ENCODE data around the gene QPCT. TPM values are rescaled to one million over a fixed set of nuclear protein-coding genes. Genes with fewer than 3 reads are reported as not detected.

QPCT gene
- total and polyA plus RNA-seq, 2 donors from 2014 or later: 10.4 to 16.6 TPM

DNA sequence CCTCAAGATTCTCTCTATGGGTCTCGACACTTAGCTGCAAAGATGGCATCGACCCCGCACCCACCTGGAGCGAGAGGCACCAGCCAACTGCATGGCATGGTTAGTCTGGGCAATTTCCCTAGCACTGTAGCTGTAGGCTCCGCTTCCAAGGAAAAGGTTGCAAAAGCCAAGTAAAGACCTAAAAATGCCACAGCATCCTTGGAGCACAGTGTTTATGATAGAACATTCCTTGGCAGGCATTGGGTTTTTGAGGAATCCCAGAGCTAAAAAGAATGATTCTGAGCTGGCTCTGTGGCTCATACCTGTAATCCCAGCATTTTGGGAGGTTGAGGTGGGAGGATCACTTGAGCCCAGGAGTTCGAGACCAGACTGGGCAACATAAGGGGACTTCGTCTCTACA lies 22.9 kb downstream of the QPCT start:
- no peak overlapping the region for H3K27ac ChIP-seq (ENCODE audit: low read depth in 2 of 2, low read length in 2 of 2)
- FAIRE-seq (no peak), DNase-seq (no peak)
- no peak overlapping the region for H3K9ac ChIP-seq (ENCODE audit: low read length in 3 of 3)
- H3K4me1 ChIP-seq (ENCODE audit: control insufficient read depth in 2 of 3, insufficient read depth in 2 of 3, low read depth in 1 of 3, low read length in 3 of 3): no peaks in the 10 kb centered on the region
- no peaks in the 10 kb centered on the region for H3K36me3 ChIP-seq (ENCODE audit: control insufficient read depth in 2 of 3, insufficient read depth in 3 of 3, low read length in 3 of 3)
- no peak overlapping the region for H3K4me3 ChIP-seq (ENCODE audit: low read length in 3 of 3)
- H3K9me3 ChIP-seq (ENCODE audit: control insufficient read depth in 2 of 3, insufficient read depth in 1 of 3, low read length in 3 of 3): no peaks in the 10 kb centered on the region
- TF ChIP-seq, protein P1, sequence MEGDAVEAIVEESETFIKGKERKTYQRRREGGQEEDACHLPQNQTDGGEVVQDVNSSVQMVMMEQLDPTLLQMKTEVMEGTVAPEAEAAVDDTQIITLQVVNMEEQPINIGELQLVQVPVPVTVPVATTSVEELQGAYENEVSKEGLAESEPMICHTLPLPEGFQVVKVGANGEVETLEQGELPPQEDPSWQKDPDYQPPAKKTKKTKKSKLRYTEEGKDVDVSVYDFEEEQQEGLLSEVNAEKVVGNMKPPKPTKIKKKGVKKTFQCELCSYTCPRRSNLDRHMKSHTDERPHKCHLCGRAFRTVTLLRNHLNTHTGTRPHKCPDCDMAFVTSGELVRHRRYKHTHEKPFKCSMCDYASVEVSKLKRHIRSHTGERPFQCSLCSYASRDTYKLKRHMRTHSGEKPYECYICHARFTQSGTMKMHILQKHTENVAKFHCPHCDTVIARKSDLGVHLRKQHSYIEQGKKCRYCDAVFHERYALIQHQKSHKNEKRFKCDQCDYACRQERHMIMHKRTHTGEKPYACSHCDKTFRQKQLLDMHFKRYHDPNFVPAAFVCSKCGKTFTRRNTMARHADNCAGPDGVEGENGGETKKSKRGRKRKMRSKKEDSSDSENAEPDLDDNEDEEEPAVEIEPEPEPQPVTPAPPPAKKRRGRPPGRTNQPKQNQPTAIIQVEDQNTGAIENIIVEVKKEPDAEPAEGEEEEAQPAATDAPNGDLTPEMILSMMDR (IDR thresholded peaks at IDR 0.05; ENCODE audit: borderline replicate concordance, extremely low read depth, insufficient read depth): no peak
- intact Hi-C loops (cut with DNase I): no loop called here
- no peaks in the 10 kb centered on the region for H3K27me3 ChIP-seq (ENCODE audit: control insufficient read depth, insufficient read depth, low read length)

DNA sequence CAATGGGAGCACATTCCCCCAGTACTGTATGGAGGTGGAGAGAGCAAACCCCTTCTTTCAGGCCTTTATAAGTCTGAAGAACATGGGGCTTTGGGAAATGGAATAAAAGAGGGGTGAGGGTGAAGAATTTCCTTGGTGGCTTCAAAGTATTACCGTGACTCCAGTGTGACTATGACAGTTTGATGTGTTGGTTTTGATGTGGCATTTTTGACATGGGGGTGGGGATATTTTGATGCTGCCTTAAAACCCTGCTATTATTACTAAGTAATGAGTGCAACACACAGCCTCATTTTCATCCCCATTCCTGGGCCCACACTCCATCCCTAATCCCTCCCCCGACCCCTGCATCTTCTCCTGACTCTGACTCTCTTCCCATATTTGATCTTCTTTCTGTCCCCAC lies 23.6 kb downstream of the QPCT start:
- TF ChIP-seq, protein P1 (IDR thresholded peaks at IDR 0.05; ENCODE audit: borderline replicate concordance, extremely low read depth, insufficient read depth): no peak
- FAIRE-seq (no peak), DNase-seq (no peak)
- H3K36me3 ChIP-seq (ENCODE audit: control insufficient read depth in 2 of 3, insufficient read depth in 3 of 3, low read length in 3 of 3): no peaks in the 10 kb centered on the region
- no peak overlapping the region for H3K9ac ChIP-seq (ENCODE audit: low read length in 3 of 3)
- H3K9me3 ChIP-seq (ENCODE audit: control insufficient read depth in 2 of 3, insufficient read depth in 1 of 3, low read length in 3 of 3): no peaks in the 10 kb centered on the region
- no peak overlapping the region for H3K4me3 ChIP-seq (ENCODE audit: low read length in 3 of 3)
- H3K27ac ChIP-seq (ENCODE audit: low read depth in 2 of 2, low read length in 2 of 2): no peak overlapping the region
- H3K27me3 ChIP-seq (ENCODE audit: control insufficient read depth, insufficient read depth, low read length): no peaks in the 10 kb centered on the region
- H3K4me1 ChIP-seq (ENCODE audit: control insufficient read depth in 2 of 3, insufficient read depth in 2 of 3, low read depth in 1 of 3, low read length in 3 of 3): no peaks in the 10 kb centered on the region
- intact Hi-C loops (cut with DNase I): no loop called here

DNA sequence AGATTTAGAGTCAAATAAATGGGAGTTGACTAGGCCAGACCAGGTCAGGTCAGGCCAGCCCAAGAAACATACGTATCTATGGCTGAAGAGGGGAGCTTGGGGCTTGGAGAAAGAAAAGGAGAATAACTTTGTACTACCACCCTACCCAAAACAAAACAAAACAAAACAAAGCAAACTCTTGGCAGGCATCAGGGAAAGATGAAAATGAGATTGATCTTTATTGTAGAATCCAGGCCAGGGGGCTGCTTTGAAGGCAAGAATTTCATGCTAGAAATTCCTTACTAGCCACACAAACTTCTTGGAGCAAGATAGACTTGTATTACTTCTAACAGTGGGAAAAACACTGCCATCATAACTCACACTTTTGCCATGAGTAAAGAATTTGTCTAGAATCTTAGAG lies 26.2 kb downstream of the QPCT start:
- TF ChIP-seq, protein P1 (IDR thresholded peaks at IDR 0.05; ENCODE audit: borderline replicate concordance, extremely low read depth, insufficient read depth): no peak
- Histone ChIP-seq H3K27ac (ENCODE audit: low read depth in 2 of 2, low read length in 2 of 2) (no peak overlapping the region), H3K9ac (ENCODE audit: low read length in 3 of 3) (no peak overlapping the region), H3K27me3 (ENCODE audit: control insufficient read depth, insufficient read depth, low read length) (no peaks in the 10 kb centered on the region), H3K4me1 (ENCODE audit: control insufficient read depth in 2 of 3, insufficient read depth in 2 of 3, low read depth in 1 of 3, low read length in 3 of 3) (no peaks in the 10 kb centered on the region), H3K9me3 (ENCODE audit: control insufficient read depth in 2 of 3, insufficient read depth in 1 of 3, low read length in 3 of 3) (no peaks in the 10 kb centered on the region), H3K4me3 (ENCODE audit: low read length in 3 of 3) (no peak overlapping the region), H3K36me3 (ENCODE audit: control insufficient read depth in 2 of 3, insufficient read depth in 3 of 3, low read length in 3 of 3) (no peaks in the 10 kb centered on the region)
- DNase-seq: no peak
- FAIRE-seq: no peak
- intact Hi-C loops (cut with DNase I): no loop called here

DNA sequence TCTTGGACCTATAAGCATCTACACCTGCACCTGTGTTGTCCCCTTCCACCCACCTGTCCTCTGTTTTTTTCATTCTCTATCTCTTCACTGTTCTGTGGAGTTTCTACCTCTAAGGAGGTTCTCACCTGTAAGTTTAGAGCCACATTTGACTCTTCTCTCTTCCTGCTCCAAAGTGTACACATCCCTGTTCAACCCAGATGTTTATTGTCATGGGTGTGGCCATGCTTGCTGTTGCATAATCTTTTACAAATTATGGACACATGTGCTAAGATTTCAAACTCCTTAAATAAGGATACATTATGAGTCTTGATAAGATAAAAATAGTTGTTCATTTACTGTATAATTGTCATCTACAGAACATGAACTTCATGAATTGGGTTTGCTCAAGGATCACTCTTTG lies 27.6 kb downstream of the QPCT start:
- H3K4me3 ChIP-seq (ENCODE audit: low read length in 3 of 3): no peak overlapping the region
- H3K9me3 ChIP-seq (ENCODE audit: control insufficient read depth in 2 of 3, insufficient read depth in 1 of 3, low read length in 3 of 3): no peaks in the 10 kb centered on the region
- FAIRE-seq: no peak
- no peak overlapping the region for H3K27ac ChIP-seq (ENCODE audit: low read depth in 2 of 2, low read length in 2 of 2)
- DNase-seq: no peak
- no peaks in the 10 kb centered on the region for H3K27me3 ChIP-seq (ENCODE audit: control insufficient read depth, insufficient read depth, low read length)
- TF ChIP-seq, protein P1 (IDR thresholded peaks at IDR 0.05; ENCODE audit: borderline replicate concordance, extremely low read depth, insufficient read depth): no peak
- no peaks in the 10 kb centered on the region for H3K36me3 ChIP-seq (ENCODE audit: control insufficient read depth in 2 of 3, insufficient read depth in 3 of 3, low read length in 3 of 3)
- intact Hi-C loops (cut with DNase I): no loop called here
- no peaks in the 10 kb centered on the region for H3K4me1 ChIP-seq (ENCODE audit: control insufficient read depth in 2 of 3, insufficient read depth in 2 of 3, low read depth in 1 of 3, low read length in 3 of 3)
- H3K9ac ChIP-seq (ENCODE audit: low read length in 3 of 3): no peak overlapping the region
